Mesendoderm (in vitro differentiated cells): ENCODE data around the gene MVD.

ENCODE experiments used
- DNase-seq: peaks from one replicate; pipeline ENCODE4 v3.0.0; 2013
- H2AK5ac ChIP-seq: 2 replicates; pipeline ENCODE4 v1.6.1; 2013; ENCODE audit warnings: low read length, inconsistent platforms
- H2BK120ac ChIP-seq: 2 replicates; pipeline ENCODE4 v1.6.1; 2013; ENCODE audit warnings: low read depth, mild to moderate bottlenecking, low read length, moderate library complexity, mixed read lengths
- H2BK15ac ChIP-seq: replicated peaks from 2 replicates; pipeline ENCODE4 v1.6.1; 2013; ENCODE audit warnings: low read depth, mild to moderate bottlenecking, moderate library complexity
- H2BK5ac ChIP-seq: 2 replicates; pipeline ENCODE4 v1.6.1; 2013; ENCODE audit warnings: low read length, inconsistent platforms
- H3K18ac ChIP-seq: 2 replicates; pipeline ENCODE4 v1.6.1; 2013; ENCODE audit warnings: mild to moderate bottlenecking, low read length, mixed read lengths
- H3K23ac ChIP-seq: one replicate; pipeline ENCODE4 v1.6.1; 2013; ENCODE audit warnings: low read length
- H3K27ac ChIP-seq: 2 replicates; pipeline ENCODE4 v1.5.1; 2013; ENCODE audit warnings: low read depth, mild to moderate bottlenecking, inconsistent platforms, low read length, moderate library complexity
- H3K27me3 ChIP-seq: 2 replicates; pipeline ENCODE4 v1.6.1; 2013; ENCODE audit warnings: low read length, control low read depth, mild to moderate bottlenecking, inconsistent platforms; ENCODE audit not compliant: insufficient read depth, poor library complexity
- H3K36me3 ChIP-seq: 2 replicates; pipeline ENCODE4 v1.6.1; 2013; ENCODE audit warnings: low read length, inconsistent platforms; ENCODE audit not compliant: control insufficient read depth, insufficient read depth
- H3K4ac ChIP-seq: one replicate; pipeline ENCODE4 v1.6.1; 2013; ENCODE audit warnings: low read depth, mild to moderate bottlenecking, low read length, moderate library complexity
- H3K4me1 ChIP-seq: 2 replicates; pipeline ENCODE4 v1.6.1; 2013; ENCODE audit warnings: low read depth, low read length, inconsistent platforms; ENCODE audit not compliant: control insufficient read depth
- H3K4me2 ChIP-seq: 2 replicates; pipeline ENCODE4 v1.6.1; 2013; ENCODE audit warnings: low read length
- H3K4me3 ChIP-seq: 2 replicates; pipeline ENCODE4 v1.5.1; 2013; ENCODE audit warnings: mild to moderate bottlenecking, low read length
- H3K56ac ChIP-seq: one replicate; pipeline ENCODE4 v1.6.1; 2013; ENCODE audit warnings: low read length
- H3K79me1 ChIP-seq: 2 replicates; pipeline ENCODE4 v1.6.1; 2013; ENCODE audit warnings: low read length, inconsistent platforms
- H3K79me2 ChIP-seq: 2 replicates; pipeline ENCODE4 v1.6.1; 2013; ENCODE audit warnings: mild to moderate bottlenecking, low read length; ENCODE audit not compliant: control insufficient read depth, insufficient read depth
- H3K9ac ChIP-seq: 2 replicates; pipeline ENCODE4 v1.6.1; 2013; ENCODE audit warnings: low read length, inconsistent platforms
- H4K5ac ChIP-seq: one replicate; pipeline ENCODE4 v1.6.1; 2013; ENCODE audit warnings: low read length
- H4K8ac ChIP-seq: one replicate; pipeline ENCODE4 v1.6.1; 2013; ENCODE audit warnings: low read depth, mild to moderate bottlenecking, control low read depth, low read length, moderate library complexity
- WGBS: extraction: QIAGEN DNeasy Blood & Tissue Kit; methylation state at CpG from one replicate; pipeline ENCODE4 v1.1.7; 2013; ENCODE audit warnings: low lambda C conversion rate, missing lambda C conversion rate; ENCODE audit not compliant: insufficient coverage; ENCODE audit errors: extremely low coverage; 5-methylcytosine and 5-hydroxymethylcytosine counted together

The MVD gene

GRCh38 chr16:88634141-88634993 lies 28.5 kb downstream of the MVD start:
- peak overlapping the region; percentile 89 for H3K4me2 ChIP-seq
- no peak overlapping the region for H2BK15ac ChIP-seq
- no CpG with 5 or more reads among the region's 82 CpGs for WGBS
- H2AK5ac ChIP-seq: no peak overlapping the region
- no peaks in the 10 kb centered on the region for H3K79me2 ChIP-seq
- no peak overlapping the region for H3K23ac ChIP-seq
- H3K4me1 ChIP-seq: no peaks in the 10 kb centered on the region
- peaks cover 2% of the 10 kb centered on the region for H3K36me3 ChIP-seq
- H4K8ac ChIP-seq: no peak overlapping the region
- no peak overlapping the region for H2BK120ac ChIP-seq
- no peak overlapping the region for H4K5ac ChIP-seq
- H3K79me1 ChIP-seq: no peaks in the 10 kb centered on the region
- peak overlapping the region; percentile 28 for H3K4me3 ChIP-seq
- no peak overlapping the region for H2BK5ac ChIP-seq
- no peak overlapping the region for H3K27ac ChIP-seq
- no peak overlapping the region for H3K4ac ChIP-seq
- H3K56ac ChIP-seq: peak overlapping the region; percentile 84
- no peaks in the 10 kb centered on the region for H3K27me3 ChIP-seq
- DNase-seq: peak; percentile 80
- peak overlapping the region; percentile 68 for H3K9ac ChIP-seq
- H3K18ac ChIP-seq: no peak overlapping the region

- Histone ChIP-seq H4K5ac (no peak overlapping the region), H2BK5ac (no peak overlapping the region), H3K4me2 (peak overlapping the region; percentile 89), H3K9ac (no peak overlapping the region), H4K8ac (no peak overlapping the region), H3K4me3 (no peak overlapping the region), H3K4me1 (no peaks in the 10 kb centered on the region), H2BK120ac (no peak overlapping the region), H3K56ac (no peak overlapping the region), H3K79me2 (no peaks in the 10 kb centered on the region), H3K79me1 (no peaks in the 10 kb centered on the region), H2AK5ac (no peak overlapping the region), H3K4ac (no peak overlapping the region), H3K27ac (no peak overlapping the region), H3K27me3 (no peaks in the 10 kb centered on the region), H3K18ac (no peak overlapping the region), H3K23ac (no peak overlapping the region), H3K36me3 (peaks cover 2% of the 10 kb centered on the region), H2BK15ac (no peak overlapping the region)
- peak; percentile 86 for DNase-seq
- WGBS: no CpG with 5 or more reads among the region's 23 CpGs
Observed at GRCh38 chr16:88633684-88634140, 29.2 kb downstream of the MVD start.

DNA sequence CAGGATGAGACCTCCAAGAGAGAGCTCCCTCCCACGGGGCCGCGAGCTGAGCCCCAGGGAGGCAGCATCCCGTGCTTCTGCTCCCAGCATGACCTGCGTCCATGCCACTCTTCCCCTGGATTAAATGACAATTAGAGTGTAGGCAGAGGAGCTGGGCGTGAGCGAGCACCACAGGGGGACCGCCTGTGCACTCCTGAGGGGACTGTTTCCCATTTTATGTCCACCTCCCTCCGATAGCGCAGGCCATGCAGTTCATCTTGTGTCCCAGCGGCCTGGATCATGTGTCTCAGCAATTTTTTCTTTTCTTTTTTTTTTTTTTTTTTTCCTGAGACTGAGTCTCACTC lies 30.3 kb downstream of the MVD start:
- H3K18ac ChIP-seq: no peak overlapping the region
- no peak overlapping the region for H2BK5ac ChIP-seq
- no peak overlapping the region for H3K4me3 ChIP-seq
- no peak overlapping the region for H3K56ac ChIP-seq
- H3K79me2 ChIP-seq: no peaks in the 10 kb centered on the region
- H3K9ac ChIP-seq: no peak overlapping the region
- H4K5ac ChIP-seq: no peak overlapping the region
- H3K4ac ChIP-seq: no peak overlapping the region
- no peak overlapping the region for H3K23ac ChIP-seq
- no peak overlapping the region for H4K8ac ChIP-seq
- H3K4me2 ChIP-seq: no peak overlapping the region
- H3K4me1 ChIP-seq: no peaks in the 10 kb centered on the region
- no peak overlapping the region for H2BK15ac ChIP-seq
- no peaks in the 10 kb centered on the region for H3K27me3 ChIP-seq
- WGBS: no CpG with 5 or more reads among the region's 11 CpGs
- H3K79me1 ChIP-seq: no peaks in the 10 kb centered on the region
- no peak overlapping the region for H2AK5ac ChIP-seq
- peaks cover 2% of the 10 kb centered on the region for H3K36me3 ChIP-seq
- H3K27ac ChIP-seq: no peak overlapping the region
- no peak for DNase-seq
- H2BK120ac ChIP-seq: no peak overlapping the region

- H3K4ac ChIP-seq: no peak overlapping the region
Observed at GRCh38 chr16:88631920-88632586, 30.8 kb downstream of the MVD start.

GRCh38 chr16:88631384-88631783 lies 31.5 kb downstream of the MVD start:
- DNase-seq: no peak
- H3K23ac ChIP-seq: no peak overlapping the region
- no peak overlapping the region for H3K56ac ChIP-seq
- H3K4me1 ChIP-seq: no peaks in the 10 kb centered on the region
- H2AK5ac ChIP-seq: no peak overlapping the region
- no peak overlapping the region for H2BK15ac ChIP-seq
- no peak overlapping the region for H4K5ac ChIP-seq
- H3K9ac ChIP-seq: no peak overlapping the region
- no peak overlapping the region for H2BK120ac ChIP-seq
- H3K79me1 ChIP-seq: no peaks in the 10 kb centered on the region
- no peak overlapping the region for H3K4me3 ChIP-seq
- no peak overlapping the region for H3K4me2 ChIP-seq
- H3K36me3 ChIP-seq: peaks cover 3% of the 10 kb centered on the region
- H3K79me2 ChIP-seq: no peaks in the 10 kb centered on the region
- H3K27ac ChIP-seq: no peak overlapping the region
- no peak overlapping the region for H2BK5ac ChIP-seq
- H4K8ac ChIP-seq: no peak overlapping the region
- no peak overlapping the region for H3K4ac ChIP-seq
- no peaks in the 10 kb centered on the region for H3K27me3 ChIP-seq
- no peak overlapping the region for H3K18ac ChIP-seq
- no CpG with 5 or more reads among the region's 16 CpGs for WGBS

More at GRCh38 chr16:88631920-88632586, 30.8 kb downstream of the MVD start:
- WGBS: no CpG with 5 or more reads among the region's 30 CpGs
- H3K23ac ChIP-seq: no peak overlapping the region
- H2BK120ac ChIP-seq: no peak overlapping the region
- no peak overlapping the region for H3K56ac ChIP-seq
- H2AK5ac ChIP-seq: no peak overlapping the region
- DNase-seq: no peak
- H3K79me1 ChIP-seq: no peaks in the 10 kb centered on the region
- H3K4me1 ChIP-seq: no peaks in the 10 kb centered on the region
- no peaks in the 10 kb centered on the region for H3K79me2 ChIP-seq
- no peaks in the 10 kb centered on the region for H3K27me3 ChIP-seq
- no peak overlapping the region for H3K4me2 ChIP-seq
- no peak overlapping the region for H3K18ac ChIP-seq
- no peak overlapping the region for H4K8ac ChIP-seq
- no peak overlapping the region for H4K5ac ChIP-seq
- H2BK15ac ChIP-seq: no peak overlapping the region
- H2BK5ac ChIP-seq: no peak overlapping the region
- peaks cover 2% of the 10 kb centered on the region for H3K36me3 ChIP-seq
- H3K9ac ChIP-seq: no peak overlapping the region
- H3K27ac ChIP-seq: no peak overlapping the region
- no peak overlapping the region for H3K4me3 ChIP-seq
